Activated CD4-positive, alpha-beta T cell treated with anti-CD3 and anti-CD28 coated beads for 48 hours (primary cell): ENCODE results near the gene GCN1.

ENCODE experiments used
- DNase-seq: peaks from one replicate; pipeline ENCODE4 v3.0.0-alpha.2; 2020

GCN1 gene

GRCh38 chr12:120116441-120116791, 78.1 kb downstream of the GCN1 start, which contains the start of gene RAB35:
Gene RAB35, minus strand, starts transcription at chr12:120116753. Its CDS starts 103 bp downstream, at chr12:120116650.
- DNase-seq = no peak

GRCh38 chr12:120115692-120116440, 78.6 kb downstream of the GCN1 start:
- DNase-seq = peak; percentile 67

GRCh38 chr12:120115066-120115465, 79.4 kb downstream of the GCN1 start:
- DNase-seq = no peak

GRCh38 chr12:120110550-120111501, 83.7 kb downstream of the GCN1 start:
- peak; percentile 62 for DNase-seq

- DNase-seq = no peak
These were observed 84.8 kb downstream of the GCN1 start for GRCh38 chr12:120109570-120110267.

- DNase-seq = no peak
These were observed 88.4 kb downstream of the GCN1 start for GRCh38 chr12:120106151-120106550.

GRCh38 chr12:120103371-120103770, 91.1 kb downstream of the GCN1 start:
- DNase-seq = no peak

- DNase-seq = no peak
These were observed 91.5 kb downstream of the GCN1 start for GRCh38 chr12:120103044-120103338.

- no peak for DNase-seq
These were observed 92.1 kb downstream of the GCN1 start for GRCh38 chr12:120102189-120103043.

GRCh38 chr12:120101617-120102016, 92.9 kb downstream of the GCN1 start:
- no peak for DNase-seq

GRCh38 chr12:120101182-120101581, 93.3 kb downstream of the GCN1 start:
- DNase-seq = no peak

GRCh38 chr12:120100630-120101029, 93.9 kb downstream of the GCN1 start:
- no peak for DNase-seq

- no peak for DNase-seq
These were observed 94.8 kb downstream of the GCN1 start for GRCh38 chr12:120099738-120100137.

- no peak for DNase-seq
These were observed 95.6 kb downstream of the GCN1 start for GRCh38 chr12:120098756-120099470.

- no peak for DNase-seq
These were observed 97.8 kb downstream of the GCN1 start for GRCh38 chr12:120096671-120097202.

- no peak for DNase-seq
These were observed 98.8 kb downstream of the GCN1 start for GRCh38 chr12:120095736-120096135.

- DNase-seq = no peak
These were observed 99.2 kb downstream of the GCN1 start for GRCh38 chr12:120095331-120095730.

- DNase-seq = no peak
These were observed 100.0 kb downstream of the GCN1 start for GRCh38 chr12:120094485-120094884.

GRCh38 chr12:120093592-120094355, 100.7 kb downstream of the GCN1 start:
- no peak for DNase-seq

- no peak for DNase-seq
These were observed 101.3 kb downstream of the GCN1 start for GRCh38 chr12:120093336-120093591.
